Endodermal cell (in vitro differentiated cells): ENCODE measurements around the gene AGR2. TPM values are rescaled to one million over a fixed set of nuclear protein-coding genes. Genes with fewer than 3 reads are reported as not detected.
A peak's percentile ranks its signal among the peaks of the same experiment; 100 is the strongest.

ENCODE experiments used
- DNase-seq: peaks from one replicate; pipeline ENCODE4 v3.0.0-alpha.2; 2017
- H3K27ac ChIP-seq: 2 replicates; pipeline ENCODE4 v1.5.1; 2013; ENCODE audit warnings: mild to moderate bottlenecking, low read depth, low read length, moderate library complexity
- H3K27me3 ChIP-seq: 2 replicates; pipeline ENCODE4 v1.6.1; 2013; ENCODE audit warnings: mild to moderate bottlenecking, low read length, moderate library complexity; ENCODE audit not compliant: insufficient read depth, control insufficient read depth, poor library complexity, severe bottlenecking
- H3K36me3 ChIP-seq: 2 replicates; pipeline ENCODE4 v1.7.0; 2013; ENCODE audit warnings: mild to moderate bottlenecking, low read length, moderate library complexity; ENCODE audit not compliant: control insufficient read depth, insufficient read depth
- H3K4me1 ChIP-seq: one replicate; pipeline ENCODE4 v1.7.0; 2013; ENCODE audit warnings: low read length; ENCODE audit not compliant: control insufficient read depth, insufficient read depth
- H3K4me3 ChIP-seq: 2 replicates; pipeline ENCODE4 v1.5.1; 2013; ENCODE audit warnings: mild to moderate bottlenecking, low read length, moderate library complexity
- H3K9ac ChIP-seq: 2 replicates; pipeline ENCODE4 v1.6.1; 2013; ENCODE audit warnings: mild to moderate bottlenecking, low read length, moderate library complexity; ENCODE audit not compliant: poor library complexity, severe bottlenecking; ENCODE audit errors: extremely low read depth
- H3K9me3 ChIP-seq: 2 replicates; pipeline ENCODE4 v1.6.1; 2013; ENCODE audit warnings: mild to moderate bottlenecking, low read length, moderate library complexity; ENCODE audit not compliant: control insufficient read depth
- H3K27ac Mint-ChIP-seq: 2 replicates; pipeline ENCODE4 v1.8.0; 2020; ENCODE audit warnings: mixed read lengths
- H3K27me3 Mint-ChIP-seq: 2 replicates; pipeline ENCODE4 v1.8.0; 2021; ENCODE audit warnings: mild to moderate bottlenecking, mixed read lengths; ENCODE audit not compliant: insufficient read depth
- H3K36me3 Mint-ChIP-seq: 2 replicates; pipeline ENCODE4 v1.8.0; 2020; ENCODE audit warnings: low read depth, mixed read lengths
- H3K4me1 Mint-ChIP-seq: 2 replicates; pipeline ENCODE4 v1.8.0; 2020; ENCODE audit warnings: mixed read lengths
- H3K4me3 Mint-ChIP-seq: 2 replicates; pipeline ENCODE4 v1.8.0; 2020; ENCODE audit warnings: mild to moderate bottlenecking, moderate library complexity, mixed read lengths
- H3K9me3 Mint-ChIP-seq: 2 replicates; pipeline ENCODE4 v1.8.0; 2020; ENCODE audit warnings: mild to moderate bottlenecking, mixed read lengths
- WGBS, 2 experiments: methylation state at CpG; one replicate each; pipeline versions ENCODE4 v1.1.5 to v1.1.7; 2013; ENCODE audit warnings: missing lambda C conversion rate in 2 of 2, mixed read lengths in 1 of 2; ENCODE audit not compliant: insufficient coverage in 1 of 2, insufficient read length in 1 of 2; 5-methylcytosine and 5-hydroxymethylcytosine counted together
- total RNA-seq, 2 donors: library from RNA; stranded (reverse); fragmentation: NEBNext Ultra II Directional in 1 of 2; extraction: Animal tissue kit (Norgen Biotek cat#: 25700) in 1 of 2; gene quantifications; 2 replicates in 1 of 2; 3 replicates in 1 of 2; pipeline ENCODE4 v1.2.1, GENCODE V29; 2021
- TF ChIP-seq, protein P1 (sequence below): fragments of 200-600 bp; sonication (generic); conservative IDR thresholded peaks from 2 replicates; pipeline ENCODE4 v1.5.0; 2021; ENCODE audit warnings: antibody characterized with exemption, mild to moderate bottlenecking

The AGR2 gene
- total RNA-seq, 2 donors from 2014 or later, result not detected

DNA sequence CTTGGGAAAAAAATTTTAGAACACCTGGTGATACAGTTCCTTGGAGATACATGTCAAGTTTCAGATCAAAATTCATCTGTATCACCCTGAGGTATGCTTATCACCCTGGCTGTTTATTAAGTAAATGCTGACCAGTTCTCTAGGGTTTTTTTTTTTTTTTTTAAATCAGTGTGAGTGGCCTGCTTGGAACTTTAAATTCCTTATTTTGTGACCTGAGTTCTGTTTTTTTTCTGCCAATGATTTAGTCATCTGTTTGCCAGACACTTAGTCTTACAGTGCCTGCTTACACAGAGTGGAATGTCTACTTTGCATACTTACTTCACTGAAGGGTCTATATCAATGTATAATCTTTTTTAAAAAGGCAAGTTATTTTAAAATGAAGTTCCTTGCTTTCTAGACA is 49.4 kb downstream of the AGR2 start:
- no peak for DNase-seq
- peak overlapping the region; percentile 75 for H3K4me3 Mint-ChIP-seq
- Histone ChIP-seq H3K36me3 (no peaks in the 10 kb centered on the region), H3K4me1 (no peaks in the 10 kb centered on the region), H3K9me3 (peaks cover 5% of the 10 kb centered on the region), H3K27me3 (no peaks in the 10 kb centered on the region), H3K9ac (no peak overlapping the region), H3K4me3 (peak overlapping the region; percentile 86), H3K27ac (no peak overlapping the region)
- TF ChIP-seq, protein P1, sequence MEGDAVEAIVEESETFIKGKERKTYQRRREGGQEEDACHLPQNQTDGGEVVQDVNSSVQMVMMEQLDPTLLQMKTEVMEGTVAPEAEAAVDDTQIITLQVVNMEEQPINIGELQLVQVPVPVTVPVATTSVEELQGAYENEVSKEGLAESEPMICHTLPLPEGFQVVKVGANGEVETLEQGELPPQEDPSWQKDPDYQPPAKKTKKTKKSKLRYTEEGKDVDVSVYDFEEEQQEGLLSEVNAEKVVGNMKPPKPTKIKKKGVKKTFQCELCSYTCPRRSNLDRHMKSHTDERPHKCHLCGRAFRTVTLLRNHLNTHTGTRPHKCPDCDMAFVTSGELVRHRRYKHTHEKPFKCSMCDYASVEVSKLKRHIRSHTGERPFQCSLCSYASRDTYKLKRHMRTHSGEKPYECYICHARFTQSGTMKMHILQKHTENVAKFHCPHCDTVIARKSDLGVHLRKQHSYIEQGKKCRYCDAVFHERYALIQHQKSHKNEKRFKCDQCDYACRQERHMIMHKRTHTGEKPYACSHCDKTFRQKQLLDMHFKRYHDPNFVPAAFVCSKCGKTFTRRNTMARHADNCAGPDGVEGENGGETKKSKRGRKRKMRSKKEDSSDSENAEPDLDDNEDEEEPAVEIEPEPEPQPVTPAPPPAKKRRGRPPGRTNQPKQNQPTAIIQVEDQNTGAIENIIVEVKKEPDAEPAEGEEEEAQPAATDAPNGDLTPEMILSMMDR, result no peak
- H3K9me3 Mint-ChIP-seq, result no peaks in the 10 kb centered on the region
- peaks cover 5% of the 10 kb centered on the region for H3K27me3 Mint-ChIP-seq
- H3K36me3 Mint-ChIP-seq, result no peaks in the 10 kb centered on the region
- H3K27ac Mint-ChIP-seq, result no peak overlapping the region
- H3K4me1 Mint-ChIP-seq, result peaks cover 26% of the 10 kb centered on the region

GRCh38 chr7:16754856-16755317 is 49.9 kb downstream of the AGR2 start:
- TF ChIP-seq, protein P1, result no peak
- no peak for DNase-seq
- H3K27me3 Mint-ChIP-seq, result peaks cover 5% of the 10 kb centered on the region
- no peaks in the 10 kb centered on the region for H3K36me3 Mint-ChIP-seq
- no peaks in the 10 kb centered on the region for H3K9me3 Mint-ChIP-seq
- H3K9ac ChIP-seq, result peak overlapping the region; percentile 74
- 20 to 47% methylated on average over 1 to 6 of the region's 6 CpGs for WGBS, 2 experiments
- peak overlapping the region; percentile 57 for H3K27ac Mint-ChIP-seq
- no peak overlapping the region for H3K27ac ChIP-seq
- H3K27me3 ChIP-seq, result no peaks in the 10 kb centered on the region
- H3K4me1 Mint-ChIP-seq, result peaks cover 26% of the 10 kb centered on the region
- H3K4me3 ChIP-seq, result peak overlapping the region; percentile 86
- peaks cover 5% of the 10 kb centered on the region for H3K9me3 ChIP-seq
- H3K4me1 ChIP-seq, result no peaks in the 10 kb centered on the region
- no peaks in the 10 kb centered on the region for H3K36me3 ChIP-seq
- H3K4me3 Mint-ChIP-seq, result peak overlapping the region; percentile 75

DNA sequence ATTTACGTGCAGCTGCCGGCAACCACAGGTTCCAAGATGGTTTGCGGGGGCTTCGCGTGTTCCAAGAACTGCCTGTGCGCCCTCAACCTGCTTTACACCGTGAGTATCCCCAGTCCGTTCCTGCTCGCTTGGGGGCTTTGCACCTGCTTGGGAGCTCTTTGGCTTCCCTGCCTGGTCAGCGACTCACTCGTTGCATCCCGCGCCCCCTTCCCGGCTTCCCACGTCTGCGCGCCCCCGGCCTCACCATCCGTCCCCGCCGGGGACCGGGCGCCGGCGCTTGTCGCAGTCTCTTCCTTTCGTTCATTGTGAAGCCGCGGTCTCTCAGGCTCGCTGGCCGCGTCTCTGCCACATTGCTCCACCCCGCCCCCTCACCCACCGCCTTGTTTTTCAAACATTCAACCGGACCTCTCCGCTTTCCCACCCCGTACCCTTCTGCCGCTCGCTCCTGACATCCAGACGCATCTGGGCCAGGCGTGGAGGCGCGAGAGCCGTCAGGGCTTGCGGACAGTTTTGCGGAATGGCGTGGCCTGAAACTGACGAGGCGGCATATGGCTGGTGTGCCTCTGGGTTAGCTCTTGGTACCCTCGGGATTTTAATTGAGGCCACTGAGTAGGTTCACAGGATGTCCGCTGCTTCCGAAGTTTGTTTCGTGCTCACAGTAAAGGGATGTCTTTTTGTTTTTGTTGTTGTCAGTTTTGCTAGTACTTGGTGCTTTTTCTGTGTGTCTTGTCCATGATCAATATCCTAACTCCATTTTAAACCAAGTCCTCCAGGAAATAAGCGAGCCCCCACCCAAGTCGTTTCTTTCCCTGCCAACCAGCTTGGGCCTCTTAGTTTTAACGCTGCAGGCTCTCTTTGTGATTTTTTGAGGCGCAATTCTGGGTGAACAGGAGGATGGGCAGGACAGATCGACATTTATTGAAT is 50.6 kb downstream of the AGR2 start:
- no peaks in the 10 kb centered on the region for H3K9me3 Mint-ChIP-seq
- TF ChIP-seq, protein P1, result no peak

More for the DNA sequence above, 50.6 kb downstream of the AGR2 start:
- peak; percentile 90 for DNase-seq
- Histone ChIP-seq H3K27ac (peak overlapping the region; percentile 87), H3K4me3 (peak overlapping the region; percentile 86), H3K9ac (peak overlapping the region; percentile 74), H3K27me3 (no peaks in the 10 kb centered on the region), H3K4me1 (no peaks in the 10 kb centered on the region), H3K36me3 (no peaks in the 10 kb centered on the region), H3K9me3 (peaks cover 5% of the 10 kb centered on the region)
- WGBS, 2 experiments, result 1% methylated on average over 33 to 58 of the region's 58 CpGs
- no peaks in the 10 kb centered on the region for H3K36me3 Mint-ChIP-seq
- H3K4me1 Mint-ChIP-seq, result peaks cover 26% of the 10 kb centered on the region
- H3K4me3 Mint-ChIP-seq, result peak overlapping the region; percentile 75
- H3K27ac Mint-ChIP-seq, result peak overlapping the region; percentile 68
- peaks cover 5% of the 10 kb centered on the region for H3K27me3 Mint-ChIP-seq
